Measurements from ENCODE around the gene GPR139.

GPR139 gene

GRCh38 chr16:20074099-20074991, 655 bp upstream of the GPR139 start:
- TF ChIP-seq CTCF (IDR thresholded peaks at IDR 0.05): no peak
- no peak overlapping the region for H3K27ac ChIP-seq
- no peaks in the 10 kb centered on the region for H3K9me3 ChIP-seq (ENCODE audit: control insufficient read depth, low read length)
- H3K4me1 ChIP-seq: no peaks in the 10 kb centered on the region
- no peaks in the 10 kb centered on the region for H3K36me3 ChIP-seq (ENCODE audit: control insufficient read depth, insufficient read depth, low read length)
- H3K79me2 ChIP-seq: no peaks in the 10 kb centered on the region
- no peak overlapping the region for H3K4me2 ChIP-seq (ENCODE audit: low read length)
- H3K27me3 ChIP-seq (ENCODE audit: control insufficient read depth, insufficient read depth, low read length): peaks cover 3% of the 10 kb centered on the region
- H2AFZ ChIP-seq: no peak overlapping the region
- H3K9ac ChIP-seq: no peak overlapping the region
- no peak overlapping the region for H3K4me3 ChIP-seq (ENCODE audit: low read depth, low read length)

GRCh38 chr16:20072874-20073202, 852 bp downstream of the GPR139 start:
- no peaks in the 10 kb centered on the region for H3K79me2 ChIP-seq
- no peak overlapping the region for H3K27ac ChIP-seq
- H3K4me1 ChIP-seq: no peaks in the 10 kb centered on the region
- H2AFZ ChIP-seq: no peak overlapping the region
- H3K9me3 ChIP-seq (ENCODE audit: control insufficient read depth, low read length): no peaks in the 10 kb centered on the region
- H3K4me2 ChIP-seq (ENCODE audit: low read length): no peak overlapping the region
- H3K27me3 ChIP-seq (ENCODE audit: control insufficient read depth, insufficient read depth, low read length): peaks cover 3% of the 10 kb centered on the region
- no peak overlapping the region for H3K9ac ChIP-seq
- H3K36me3 ChIP-seq (ENCODE audit: control insufficient read depth, insufficient read depth, low read length): no peaks in the 10 kb centered on the region
- TF ChIP-seq CTCF (IDR thresholded peaks at IDR 0.05): no peak
- H3K4me3 ChIP-seq (ENCODE audit: low read depth, low read length): no peak overlapping the region

- H2AFZ ChIP-seq: no peak overlapping the region
- H3K79me2 ChIP-seq: no peaks in the 10 kb centered on the region
- no peaks in the 10 kb centered on the region for H3K36me3 ChIP-seq (ENCODE audit: control insufficient read depth, insufficient read depth, low read length)
- H3K27ac ChIP-seq: no peak overlapping the region
- H3K9ac ChIP-seq: no peak overlapping the region
- no peak for TF ChIP-seq CTCF (IDR thresholded peaks at IDR 0.05)
- no peaks in the 10 kb centered on the region for H3K9me3 ChIP-seq (ENCODE audit: control insufficient read depth, low read length)
- H3K27me3 ChIP-seq (ENCODE audit: control insufficient read depth, insufficient read depth, low read length): peaks cover 3% of the 10 kb centered on the region
- no peak overlapping the region for H3K4me2 ChIP-seq (ENCODE audit: low read length)
- no peaks in the 10 kb centered on the region for H3K4me1 ChIP-seq
- H3K4me3 ChIP-seq (ENCODE audit: low read depth, low read length): no peak overlapping the region
These were observed 1.4 kb downstream of the GPR139 start for GRCh38 chr16:20072146-20072873.

DNA sequence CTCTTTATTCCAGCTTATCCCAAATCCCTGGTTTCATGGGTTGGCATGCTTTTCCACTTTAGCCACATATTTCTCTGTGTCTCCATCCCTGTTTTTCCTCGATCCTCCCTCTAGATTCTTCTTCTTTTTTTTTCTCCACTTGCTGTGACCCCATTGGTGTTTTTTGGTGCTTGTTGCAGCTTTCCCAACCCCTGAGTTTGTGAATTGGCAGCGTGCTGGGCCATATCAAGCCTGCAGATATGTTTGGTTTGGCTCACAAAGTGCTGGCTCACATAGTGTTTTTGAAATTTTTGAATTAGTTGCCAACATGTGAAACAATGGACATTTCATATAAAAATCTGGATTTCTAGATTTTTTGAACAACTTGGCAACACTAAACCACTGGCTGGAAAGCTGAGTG, 8.8 kb downstream of the GPR139 start:
- no peak for TF ChIP-seq CTCF (IDR thresholded peaks at IDR 0.05)
- H3K4me1 ChIP-seq: no peaks in the 10 kb centered on the region
- H3K27ac ChIP-seq: no peak overlapping the region
- H2AFZ ChIP-seq: no peak overlapping the region
- no peaks in the 10 kb centered on the region for H3K27me3 ChIP-seq (ENCODE audit: control insufficient read depth, insufficient read depth, low read length)
- no peak overlapping the region for H3K4me2 ChIP-seq (ENCODE audit: low read length)
- no peaks in the 10 kb centered on the region for H3K9me3 ChIP-seq (ENCODE audit: control insufficient read depth, low read length)
- H3K79me2 ChIP-seq: no peaks in the 10 kb centered on the region
- no peak overlapping the region for H3K4me3 ChIP-seq (ENCODE audit: low read depth, low read length)
- no peaks in the 10 kb centered on the region for H3K36me3 ChIP-seq (ENCODE audit: control insufficient read depth, insufficient read depth, low read length)
- H3K9ac ChIP-seq: no peak overlapping the region
